GM13976 (cell line): ENCODE data around the gene SLC27A6.
"Not testable (repeated sequence)": the region's sequence is repeated elsewhere in the genome, so short reads cannot be mapped to it uniquely, and the experiment has no call there.

Experiments
- DNase-seq: peaks from one replicate; pipeline ENCODE4 v3.0.0; 2012; ENCODE audit warnings: low spot score
- CTCF ChIP-seq: IDR thresholded peaks from 2 replicates; pipeline ENCODE4 v1.5.1; 2012; ENCODE audit warnings: borderline replicate concordance, mild to moderate bottlenecking; ENCODE audit not compliant: insufficient read depth; ENCODE audit errors: extremely low read depth, missing control alignments, control extremely low read depth
- in situ Hi-C: fragments of 300-500 bp; cut with MboI; formaldehyde crosslinking; loops from one replicate; pipeline ENCODE4 v1.12.0; 2022; ENCODE audit warnings: low sequenced_read_pairs, mixed read lengths, inconsistent platforms; ENCODE audit not compliant: unreplicated experiment

SLC27A6 gene

DNA sequence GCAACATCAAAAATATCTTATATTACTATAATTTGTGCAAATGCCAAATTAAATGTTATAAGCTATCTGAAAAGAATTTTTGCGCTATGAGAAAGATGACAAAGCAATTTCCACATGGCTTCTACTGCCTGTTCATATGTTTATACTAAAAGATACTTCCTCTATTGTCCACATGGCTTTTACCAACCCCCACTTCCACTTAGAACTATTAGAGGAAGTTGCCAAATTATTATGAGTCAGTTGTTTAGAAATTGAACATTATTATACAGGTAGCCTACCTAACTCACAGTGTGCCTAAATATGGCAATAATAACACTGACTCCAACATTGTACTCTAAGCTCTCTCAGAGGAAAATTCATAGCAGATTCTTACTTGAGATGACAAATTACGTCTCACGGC lies 37.6 kb upstream of the SLC27A6 start:
- no peak for DNase-seq
- in situ Hi-C loops = no loop called here
- TF ChIP-seq CTCF = no peak

- DNase-seq, in situ Hi-C loops: not testable (repeated sequence)
These were observed 33.1 kb upstream of the SLC27A6 start for GRCh38 chr5:128932232-128932631.

- in situ Hi-C loops, DNase-seq: not testable (repeated sequence)
These were observed 22.2 kb upstream of the SLC27A6 start for GRCh38 chr5:128943100-128943499.

DNA sequence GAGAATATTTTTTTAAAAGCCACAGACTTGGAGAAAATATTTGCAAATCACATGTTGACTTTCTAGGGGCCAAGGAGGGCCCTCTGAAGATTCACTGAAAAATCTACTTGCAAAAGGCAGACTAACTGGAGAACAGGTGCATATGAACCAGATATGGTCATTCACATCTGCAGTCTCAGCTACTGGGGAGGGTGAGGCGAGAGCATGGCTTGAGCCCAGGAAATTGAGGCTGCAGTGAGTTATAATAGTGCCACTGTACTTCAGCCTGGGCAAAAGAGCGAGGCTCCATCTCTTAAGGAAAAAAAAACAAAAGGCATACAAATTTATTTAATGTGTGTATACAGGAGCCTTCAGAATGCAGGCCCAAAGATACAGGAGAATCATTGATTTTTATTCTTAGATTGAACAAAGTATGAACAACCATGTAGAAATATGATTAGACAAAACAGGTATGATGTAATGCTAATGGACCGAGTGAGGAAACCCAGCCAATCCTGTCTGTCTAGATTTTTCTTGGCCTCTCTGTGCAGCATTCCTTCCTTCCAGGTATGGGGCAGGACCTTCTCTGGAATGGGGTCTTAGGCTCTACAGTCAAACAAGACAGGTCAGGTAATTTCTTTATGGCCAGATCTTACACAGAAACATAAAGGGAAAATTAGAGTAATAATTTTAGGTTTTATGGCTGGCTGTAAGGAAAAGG lies 15.3 kb upstream of the SLC27A6 start:
- TF ChIP-seq CTCF = no peak
- DNase-seq = no peak
- in situ Hi-C loops = no loop called here

GRCh38 chr5:128951301-128951700 lies 14.0 kb upstream of the SLC27A6 start:
- DNase-seq, in situ Hi-C loops: not testable (repeated sequence)

DNA sequence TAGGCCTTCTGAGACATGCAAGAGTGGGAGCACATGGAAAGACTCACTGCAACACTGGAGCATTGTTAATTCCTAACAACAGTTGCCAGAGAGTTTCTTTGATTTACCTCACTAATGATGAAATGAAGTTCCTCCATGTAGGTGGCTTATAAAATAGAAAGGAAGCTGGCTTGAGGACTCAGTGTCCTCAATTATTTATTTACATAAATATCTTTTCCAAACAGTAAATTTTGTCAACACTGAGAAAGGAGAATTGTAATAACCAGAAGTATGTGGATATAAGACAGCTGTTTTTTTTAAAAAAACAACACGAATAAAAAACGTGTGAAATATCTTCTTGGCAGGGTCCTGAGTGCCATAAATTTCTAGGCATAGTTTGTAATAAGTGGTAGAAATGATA lies 9.1 kb upstream of the SLC27A6 start:
- in situ Hi-C loops = no loop called here
- DNase-seq = no peak
- TF ChIP-seq CTCF = no peak

- no peak for DNase-seq
- in situ Hi-C loops = no loop called here
- no peak for TF ChIP-seq CTCF
These were observed 3.1 kb upstream of the SLC27A6 start for GRCh38 chr5:128962211-128962610.

- in situ Hi-C loops = no loop called here
- TF ChIP-seq CTCF = no peak
- DNase-seq = peak; percentile 15
These were observed 482 bp downstream of the SLC27A6 start for GRCh38 chr5:128965638-128966302.
